ENCODE results near the gene ANKDD1A.

ANKDD1A gene

DNA sequence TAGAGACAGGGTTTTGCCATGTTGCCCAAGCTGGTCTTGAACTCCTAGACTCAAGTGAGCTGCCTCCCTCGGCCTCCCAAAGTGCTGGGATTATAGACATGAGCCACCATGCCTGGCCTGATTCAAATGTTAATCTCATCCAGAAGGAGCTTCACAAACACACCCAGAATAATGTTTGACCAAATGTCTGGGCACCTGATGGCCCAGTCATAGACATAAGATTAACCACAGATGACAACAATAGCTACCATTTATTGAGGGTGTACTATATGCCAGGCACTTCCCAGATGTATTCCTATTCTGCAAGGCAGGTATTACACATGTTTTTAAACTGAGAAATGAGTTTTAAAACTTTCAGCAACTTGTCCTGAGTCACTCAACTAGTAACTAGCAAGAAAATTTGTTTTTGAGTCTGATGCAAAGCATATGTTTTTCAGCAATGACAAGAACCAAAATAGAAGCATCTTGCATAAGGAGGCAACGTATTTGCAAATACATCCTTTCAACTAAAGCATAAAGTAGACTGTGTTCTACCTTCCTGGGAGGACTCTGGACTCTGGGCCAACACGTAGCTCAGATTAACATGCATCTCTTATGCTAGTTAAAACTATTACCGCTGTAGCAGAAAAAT lies 86.2 kb downstream of the ANKDD1A start:
- no peaks in the 10 kb centered on the region for H3K9me3 ChIP-seq (ENCODE audit: control insufficient read depth, insufficient read depth, low read depth, low read length)
- TF ChIP-seq, protein P1, sequence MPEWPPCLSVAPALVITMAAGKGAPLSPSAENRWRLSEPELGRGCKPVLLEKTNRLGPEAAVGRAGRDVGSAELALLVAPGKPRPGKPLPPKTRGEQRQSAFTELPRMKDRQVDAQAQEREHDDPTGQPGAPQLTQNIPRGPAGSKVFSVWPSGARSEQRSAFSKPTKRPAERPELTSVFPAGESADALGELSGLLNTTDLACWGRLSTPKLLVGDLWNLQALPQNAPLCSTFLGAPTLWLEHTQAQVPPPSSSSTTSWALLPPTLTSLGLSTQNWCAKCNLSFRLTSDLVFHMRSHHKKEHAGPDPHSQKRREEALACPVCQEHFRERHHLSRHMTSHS (tag by site-specific recombination; IDR thresholded peaks at IDR 0.05) = no peak
- CTCF ChIA-PET = interaction anchor here (0.7 kb wide), 1 partner anchor 564 kb away, joined by 7 read pairs; no protein-coding TSS in a partner anchor
- H3K27ac ChIP-seq (ENCODE audit: extremely low read depth, low read depth, low read length) = no peak overlapping the region
- no peak overlapping the region for H3K4me3 ChIP-seq (ENCODE audit: low read depth, low read length)
- no peaks in the 10 kb centered on the region; a peak in 1 of 3 replicates for H3K36me3 ChIP-seq (ENCODE audit: control insufficient read depth in 2 of 2, insufficient read depth in 1 of 2, low read length in 2 of 2)
- H3K4me1 ChIP-seq (ENCODE audit: control insufficient read depth, insufficient read depth, low read length) = no peaks in the 10 kb centered on the region
- POLR2A ChIA-PET = no interaction called here

DNA sequence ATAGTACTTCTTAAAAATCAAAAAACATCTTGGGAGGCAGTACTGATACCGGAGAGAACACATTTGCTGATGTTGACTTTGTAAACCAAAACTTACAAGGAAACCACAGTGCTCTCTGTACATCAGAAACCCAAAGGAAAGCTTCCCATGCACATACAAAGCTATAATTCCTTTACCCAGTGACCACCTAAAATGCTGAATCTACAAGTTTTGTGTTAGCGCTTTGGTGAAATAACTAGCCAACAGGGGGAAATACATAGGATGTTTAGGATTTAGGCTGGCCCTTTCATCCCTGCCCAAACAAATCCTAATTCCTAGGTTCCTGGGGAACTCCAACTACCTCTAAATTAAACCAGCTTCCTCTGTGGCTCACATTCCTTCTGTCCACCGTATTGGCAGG lies 93.3 kb downstream of the ANKDD1A start:
- ChIA-PET CTCF (no interaction called here), POLR2A (interaction anchor here (1.1 kb wide), 1 partner anchor 29 kb away, joined by 3 read pairs; no protein-coding TSS in a partner anchor)
- Histone ChIP-seq H3K4me1 (ENCODE audit: control insufficient read depth, insufficient read depth, low read length) (no peaks in the 10 kb centered on the region), H3K36me3 (ENCODE audit: control insufficient read depth in 2 of 2, insufficient read depth in 1 of 2, low read length in 2 of 2) (peaks cover 3 to 18% of the 10 kb centered on the region in 2 experiments; a peak in 2 of 3 replicates), H3K9me3 (ENCODE audit: control insufficient read depth, insufficient read depth, low read depth, low read length) (no peaks in the 10 kb centered on the region), H3K27ac (ENCODE audit: extremely low read depth, low read depth, low read length) (no peak overlapping the region), H3K4me3 (ENCODE audit: low read depth, low read length) (no peak overlapping the region)
- TF ChIP-seq, protein P2, sequence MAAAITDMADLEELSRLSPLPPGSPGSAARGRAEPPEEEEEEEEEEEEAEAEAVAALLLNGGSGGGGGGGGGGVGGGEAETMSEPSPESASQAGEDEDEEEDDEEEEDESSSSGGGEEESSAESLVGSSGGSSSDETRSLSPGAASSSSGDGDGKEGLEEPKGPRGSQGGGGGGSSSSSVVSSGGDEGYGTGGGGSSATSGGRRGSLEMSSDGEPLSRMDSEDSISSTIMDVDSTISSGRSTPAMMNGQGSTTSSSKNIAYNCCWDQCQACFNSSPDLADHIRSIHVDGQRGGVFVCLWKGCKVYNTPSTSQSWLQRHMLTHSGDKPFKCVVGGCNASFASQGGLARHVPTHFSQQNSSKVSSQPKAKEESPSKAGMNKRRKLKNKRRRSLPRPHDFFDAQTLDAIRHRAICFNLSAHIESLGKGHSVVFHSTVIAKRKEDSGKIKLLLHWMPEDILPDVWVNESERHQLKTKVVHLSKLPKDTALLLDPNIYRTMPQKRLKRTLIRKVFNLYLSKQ (tag by site-specific recombination; IDR thresholded peaks at IDR 0.05; ENCODE audit: borderline replicate concordance) = no peak

DNA sequence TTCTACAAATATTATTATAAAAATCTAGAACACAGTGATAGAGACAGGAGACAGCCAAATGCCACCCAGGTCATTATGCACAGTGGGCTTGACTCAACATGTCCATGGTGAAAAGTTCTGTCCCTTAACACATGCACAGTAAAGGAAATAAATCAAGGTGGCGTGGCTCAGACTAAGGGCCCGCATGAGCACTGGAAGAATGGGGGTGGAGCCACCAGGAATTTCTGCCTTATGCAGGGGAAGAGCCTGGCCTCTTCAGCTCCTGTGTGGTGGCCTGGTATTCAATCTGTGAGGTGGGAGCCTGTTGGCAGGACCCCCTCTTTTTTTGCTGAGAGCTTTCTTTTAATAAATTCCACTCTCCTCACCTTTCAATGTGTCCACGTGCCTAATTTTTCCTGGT lies 95.2 kb downstream of the ANKDD1A start:
- H3K27ac ChIP-seq (ENCODE audit: extremely low read depth, low read depth, low read length) = no peak overlapping the region
- ChIA-PET POLR2A (interaction anchor here (0.7 kb wide), 1 partner anchor 109 kb away, joined by 10 read pairs; no protein-coding TSS in a partner anchor), CTCF (no interaction called here)
- H3K9me3 ChIP-seq (ENCODE audit: control insufficient read depth, insufficient read depth, low read depth, low read length) = no peaks in the 10 kb centered on the region
- H3K36me3 ChIP-seq (ENCODE audit: control insufficient read depth in 2 of 2, insufficient read depth in 1 of 2, low read length in 2 of 2) = peaks cover 8 to 28% of the 10 kb centered on the region in 2 experiments; a peak in 2 of 3 replicates
- H3K4me1 ChIP-seq (ENCODE audit: control insufficient read depth, insufficient read depth, low read length) = no peaks in the 10 kb centered on the region
- no peak overlapping the region for H3K4me3 ChIP-seq (ENCODE audit: low read depth, low read length)
- TF ChIP-seq ZNF768 (tag by site-specific recombination; IDR thresholded peaks at IDR 0.05) = no peak
- TF ChIP-seq, protein P3, sequence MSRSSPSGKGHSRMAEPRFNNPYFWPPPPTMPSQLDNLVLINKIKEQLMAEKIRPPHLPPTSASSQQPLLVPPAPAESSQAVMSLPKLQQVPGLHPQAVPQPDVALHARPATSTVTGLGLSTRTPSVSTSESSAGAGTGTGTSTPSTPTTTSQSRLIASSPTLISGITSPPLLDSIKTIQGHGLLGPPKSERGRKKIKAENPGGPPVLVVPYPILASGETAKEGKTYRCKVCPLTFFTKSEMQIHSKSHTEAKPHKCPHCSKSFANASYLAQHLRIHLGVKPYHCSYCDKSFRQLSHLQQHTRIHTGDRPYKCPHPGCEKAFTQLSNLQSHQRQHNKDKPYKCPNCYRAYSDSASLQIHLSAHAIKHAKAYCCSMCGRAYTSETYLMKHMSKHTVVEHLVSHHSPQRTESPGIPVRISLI (tag by site-specific recombination; IDR thresholded peaks at IDR 0.05) = no peak
- no peak for TF ChIP-seq ZNF416 (tag by site-specific recombination; IDR thresholded peaks at IDR 0.05)
- TF ChIP-seq ZNF610 (tag by site-specific recombination; IDR thresholded peaks at IDR 0.05; ENCODE audit: borderline replicate concordance) = no peak
- TF ChIP-seq ZNF571 (tag by site-specific recombination; IDR thresholded peaks at IDR 0.05) = no peak
- no peak for TF ChIP-seq YY2 (tag by site-specific recombination; IDR thresholded peaks at IDR 0.05)
- no peak for TF ChIP-seq ZNF350 (tag by site-specific recombination; IDR thresholded peaks at IDR 0.05)
- TF ChIP-seq ZNF664 (tag by site-specific recombination; IDR thresholded peaks at IDR 0.05) = no peak
- TF ChIP-seq ZFP69B (tag by site-specific recombination; IDR thresholded peaks at IDR 0.05) = no peak
- no peak for TF ChIP-seq ZNF214 (tag by site-specific recombination; IDR thresholded peaks at IDR 0.05; ENCODE audit: borderline replicate concordance)
- TF ChIP-seq, protein P4, sequence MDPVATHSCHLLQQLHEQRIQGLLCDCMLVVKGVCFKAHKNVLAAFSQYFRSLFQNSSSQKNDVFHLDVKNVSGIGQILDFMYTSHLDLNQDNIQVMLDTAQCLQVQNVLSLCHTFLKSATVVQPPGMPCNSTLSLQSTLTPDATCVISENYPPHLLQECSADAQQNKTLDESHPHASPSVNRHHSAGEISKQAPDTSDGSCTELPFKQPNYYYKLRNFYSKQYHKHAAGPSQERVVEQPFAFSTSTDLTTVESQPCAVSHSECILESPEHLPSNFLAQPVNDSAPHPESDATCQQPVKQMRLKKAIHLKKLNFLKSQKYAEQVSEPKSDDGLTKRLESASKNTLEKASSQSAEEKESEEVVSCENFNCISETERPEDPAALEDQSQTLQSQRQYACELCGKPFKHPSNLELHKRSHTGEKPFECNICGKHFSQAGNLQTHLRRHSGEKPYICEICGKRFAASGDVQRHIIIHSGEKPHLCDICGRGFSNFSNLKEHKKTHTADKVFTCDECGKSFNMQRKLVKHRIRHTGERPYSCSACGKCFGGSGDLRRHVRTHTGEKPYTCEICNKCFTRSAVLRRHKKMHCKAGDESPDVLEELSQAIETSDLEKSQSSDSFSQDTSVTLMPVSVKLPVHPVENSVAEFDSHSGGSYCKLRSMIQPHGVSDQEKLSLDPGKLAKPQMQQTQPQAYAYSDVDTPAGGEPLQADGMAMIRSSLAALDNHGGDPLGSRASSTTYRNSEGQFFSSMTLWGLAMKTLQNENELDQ (tag by site-specific recombination; IDR thresholded peaks at IDR 0.05; ENCODE audit: low read depth) = no peak
- TF ChIP-seq ZBTB17 (tag by site-specific recombination; IDR thresholded peaks at IDR 0.05) = no peak
- TF ChIP-seq ZNF548 (tag by site-specific recombination; IDR thresholded peaks at IDR 0.05) = no peak
- TF ChIP-seq ZNF140 (tag by site-specific recombination; IDR thresholded peaks at IDR 0.05) = no peak
- no peak for TF ChIP-seq ZNF585B (tag by site-specific recombination; IDR thresholded peaks at IDR 0.05)
- TF ChIP-seq, protein P5, sequence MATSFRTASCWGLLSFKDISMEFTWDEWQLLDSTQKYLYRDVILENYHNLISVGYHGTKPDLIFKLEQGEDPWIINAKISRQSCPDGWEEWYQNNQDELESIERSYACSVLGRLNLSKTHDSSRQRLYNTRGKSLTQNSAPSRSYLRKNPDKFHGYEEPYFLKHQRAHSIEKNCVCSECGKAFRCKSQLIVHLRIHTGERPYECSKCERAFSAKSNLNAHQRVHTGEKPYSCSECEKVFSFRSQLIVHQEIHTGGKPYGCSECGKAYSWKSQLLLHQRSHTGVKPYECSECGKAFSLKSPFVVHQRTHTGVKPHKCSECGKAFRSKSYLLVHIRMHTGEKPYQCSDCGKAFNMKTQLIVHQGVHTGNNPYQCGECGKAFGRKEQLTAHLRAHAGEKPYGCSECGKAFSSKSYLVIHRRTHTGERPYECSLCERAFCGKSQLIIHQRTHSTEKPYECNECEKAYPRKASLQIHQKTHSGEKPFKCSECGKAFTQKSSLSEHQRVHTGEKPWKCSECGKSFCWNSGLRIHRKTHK (tag by site-specific recombination; IDR thresholded peaks at IDR 0.05) = no peak
- no peak for TF ChIP-seq ZNF112 (tag by site-specific recombination; IDR thresholded peaks at IDR 0.05)
- TF ChIP-seq KLF7 (tag by site-specific recombination; IDR thresholded peaks at IDR 0.05; ENCODE audit: borderline replicate concordance) = no peak

All from HEK293 (cell line).